Astrocyte (in vitro differentiated cells and primary cell): ENCODE results near the gene LRP1B. TPM values are rescaled to one million over a fixed set of nuclear protein-coding genes. Genes with fewer than 3 reads are reported as not detected.

Source experiments
- DNase-seq: peaks from one replicate; pipeline ENCODE4 v3.0.0-alpha.2; 2010; ENCODE audit warnings: low read depth
- FAIRE-seq: peaks from 2 replicates; lab custom pipeline; 2011; peaks lifted over from hg19 to GRCh38; lab: Jason Lieb, UNC
- H2AFZ ChIP-seq: 2 replicates; pipeline ENCODE4 v1.6.0; 2012; ENCODE audit warnings: low read depth, low read length, inconsistent platforms
- H3K27ac ChIP-seq: 2 replicates; pipeline ENCODE4 v1.5.1; 2011; ENCODE audit warnings: low read depth, low read length, inconsistent platforms
- H3K27me3 ChIP-seq: 2 replicates; pipeline ENCODE4 v1.6.0; 2011; ENCODE audit warnings: low read length, inconsistent platforms; ENCODE audit not compliant: insufficient read depth
- H3K36me3 ChIP-seq: 2 replicates; pipeline ENCODE4 v1.5.1; 2011; ENCODE audit warnings: low read length, inconsistent platforms; ENCODE audit not compliant: insufficient read depth
- H3K4me1 ChIP-seq: 2 replicates; pipeline ENCODE4 v1.5.1; 2011; ENCODE audit warnings: low read length, inconsistent platforms; ENCODE audit not compliant: insufficient read depth
- H3K4me2 ChIP-seq: 2 replicates; pipeline ENCODE4 v1.6.0; 2012; ENCODE audit warnings: low read length, inconsistent platforms
- H3K4me3 ChIP-seq: 2 replicates; pipeline ENCODE4 v1.5.1; 2011; ENCODE audit warnings: low read depth, mild to moderate bottlenecking, low read length, inconsistent platforms; ENCODE audit not compliant: insufficient read depth
- H3K79me2 ChIP-seq: 2 replicates; pipeline ENCODE4 v1.6.0; 2012; ENCODE audit warnings: mild to moderate bottlenecking, low read length, inconsistent platforms; ENCODE audit not compliant: insufficient read depth
- H3K9ac ChIP-seq: 2 replicates; pipeline ENCODE4 v1.6.0; 2012; ENCODE audit warnings: mild to moderate bottlenecking, low read length, inconsistent platforms
- H3K9me3 ChIP-seq: 2 replicates; pipeline ENCODE4 v1.5.1; 2012; ENCODE audit warnings: low read depth, mild to moderate bottlenecking, low read length, inconsistent platforms; ENCODE audit not compliant: insufficient read depth
- H4K20me1 ChIP-seq: 2 replicates; pipeline ENCODE4 v1.6.0; 2012; ENCODE audit warnings: low read length, inconsistent platforms; ENCODE audit not compliant: insufficient read depth
- H3K27ac Mint-ChIP-seq: one replicate; pipeline ENCODE4 v1.8.0; 2021; ENCODE audit warnings: mild to moderate bottlenecking, mixed read lengths; ENCODE audit not compliant: unreplicated experiment
- H3K27me3 Mint-ChIP-seq: one replicate; pipeline ENCODE4 v1.8.0; 2021; ENCODE audit warnings: low read depth, mixed read lengths; ENCODE audit not compliant: unreplicated experiment
- H3K36me3 Mint-ChIP-seq: one replicate; pipeline ENCODE4 v1.8.0; 2021; ENCODE audit warnings: low read depth, mixed read lengths; ENCODE audit not compliant: unreplicated experiment
- H3K4me1 Mint-ChIP-seq: one replicate; pipeline ENCODE4 v1.8.0; 2021; ENCODE audit warnings: low read depth, mixed read lengths; ENCODE audit not compliant: unreplicated experiment
- H3K4me3 Mint-ChIP-seq: one replicate; pipeline ENCODE4 v1.8.0; 2021; ENCODE audit warnings: mild to moderate bottlenecking, moderate library complexity, mixed read lengths; ENCODE audit not compliant: unreplicated experiment
- H3K9me3 Mint-ChIP-seq: one replicate; pipeline ENCODE4 v1.8.0; 2021; ENCODE audit warnings: mild to moderate bottlenecking, mixed read lengths; ENCODE audit not compliant: unreplicated experiment
- EZH2 ChIP-seq: IDR thresholded peaks from 2 replicates; pipeline ENCODE4 v1.6.1; 2012; ENCODE audit warnings: mild to moderate bottlenecking, low read length, inconsistent platforms; ENCODE audit not compliant: insufficient read depth
- total RNA-seq: library from RNA; stranded (reverse); gene quantifications from 2 replicates; pipeline ENCODE4 v1.2.1, GENCODE V29; 2021
- TF ChIP-seq, protein P1 (sequence below): IDR thresholded peaks from 2 replicates; pipeline ENCODE4 v1.5.1; 2011; ENCODE audit warnings: low read depth, mild to moderate bottlenecking, inconsistent platforms, low read length, moderate library complexity; ENCODE audit not compliant: insufficient read depth

Gene LRP1B
- total RNA-seq, 1 donor from 2014 or later, result 1.5 TPM

DNA sequence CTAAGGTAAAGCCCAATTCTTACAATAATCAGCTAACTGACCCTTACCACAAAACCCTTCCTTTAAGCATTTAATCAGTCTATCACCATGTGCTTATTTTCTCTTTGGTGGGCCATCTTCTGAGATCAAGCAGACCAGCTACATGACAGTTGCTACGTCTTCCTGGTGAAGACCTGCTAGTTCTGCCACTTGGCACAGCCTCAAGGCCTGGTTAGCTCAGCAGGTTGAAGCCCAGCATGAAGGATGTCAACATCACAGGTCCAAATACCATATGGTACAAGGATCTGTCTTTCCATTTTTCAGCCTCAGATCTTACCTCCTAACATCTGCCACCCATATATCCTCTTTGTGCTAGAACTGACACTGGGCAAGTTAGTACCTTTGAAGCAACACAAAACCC lies 636.9 kb downstream of the LRP1B start:
- Histone ChIP-seq H3K9me3 (no peaks in the 10 kb centered on the region), H3K79me2 (no peaks in the 10 kb centered on the region), H3K36me3 (no peaks in the 10 kb centered on the region), H3K4me1 (peaks cover 26% of the 10 kb centered on the region), H2AFZ (no peak overlapping the region), H3K4me2 (no peak overlapping the region), H4K20me1 (no peaks in the 10 kb centered on the region), H3K9ac (no peak overlapping the region), H3K27ac (no peak overlapping the region), H3K4me3 (no peak overlapping the region), H3K27me3 (no peaks in the 10 kb centered on the region)
- TF ChIP-seq, protein P1, sequence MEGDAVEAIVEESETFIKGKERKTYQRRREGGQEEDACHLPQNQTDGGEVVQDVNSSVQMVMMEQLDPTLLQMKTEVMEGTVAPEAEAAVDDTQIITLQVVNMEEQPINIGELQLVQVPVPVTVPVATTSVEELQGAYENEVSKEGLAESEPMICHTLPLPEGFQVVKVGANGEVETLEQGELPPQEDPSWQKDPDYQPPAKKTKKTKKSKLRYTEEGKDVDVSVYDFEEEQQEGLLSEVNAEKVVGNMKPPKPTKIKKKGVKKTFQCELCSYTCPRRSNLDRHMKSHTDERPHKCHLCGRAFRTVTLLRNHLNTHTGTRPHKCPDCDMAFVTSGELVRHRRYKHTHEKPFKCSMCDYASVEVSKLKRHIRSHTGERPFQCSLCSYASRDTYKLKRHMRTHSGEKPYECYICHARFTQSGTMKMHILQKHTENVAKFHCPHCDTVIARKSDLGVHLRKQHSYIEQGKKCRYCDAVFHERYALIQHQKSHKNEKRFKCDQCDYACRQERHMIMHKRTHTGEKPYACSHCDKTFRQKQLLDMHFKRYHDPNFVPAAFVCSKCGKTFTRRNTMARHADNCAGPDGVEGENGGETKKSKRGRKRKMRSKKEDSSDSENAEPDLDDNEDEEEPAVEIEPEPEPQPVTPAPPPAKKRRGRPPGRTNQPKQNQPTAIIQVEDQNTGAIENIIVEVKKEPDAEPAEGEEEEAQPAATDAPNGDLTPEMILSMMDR, result no peak
- TF ChIP-seq EZH2, result no peak
- Mint-ChIP-seq H3K27ac (no peak overlapping the region), H3K4me1 (peaks cover 22% of the 10 kb centered on the region), H3K36me3 (no peaks in the 10 kb centered on the region), H3K27me3 (no peaks in the 10 kb centered on the region), H3K4me3 (no peak overlapping the region), H3K9me3 (no peaks in the 10 kb centered on the region)
- FAIRE-seq (no peak), DNase-seq (no peak)

DNA sequence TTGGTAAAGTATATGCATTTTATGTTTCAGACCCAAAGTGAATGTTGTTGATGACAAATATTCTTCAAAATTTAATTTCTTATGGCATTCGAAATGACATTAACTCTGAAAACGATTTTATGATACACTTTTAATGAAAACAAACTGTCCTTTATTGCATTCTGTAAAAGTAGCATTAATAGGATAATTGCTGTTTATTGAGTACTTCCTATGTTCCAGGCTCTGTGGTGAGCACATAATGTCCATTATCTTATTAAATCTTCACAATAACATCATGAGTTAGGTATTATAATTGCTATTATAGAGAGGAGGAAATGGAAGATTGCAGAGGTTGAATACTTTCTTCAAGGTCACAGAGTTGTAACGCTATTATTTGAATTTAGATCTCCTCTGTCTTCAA lies 638.0 kb downstream of the LRP1B start:
- Mint-ChIP-seq H3K27ac (no peak overlapping the region), H3K4me3 (no peak overlapping the region)
- no peak for FAIRE-seq

DNA sequence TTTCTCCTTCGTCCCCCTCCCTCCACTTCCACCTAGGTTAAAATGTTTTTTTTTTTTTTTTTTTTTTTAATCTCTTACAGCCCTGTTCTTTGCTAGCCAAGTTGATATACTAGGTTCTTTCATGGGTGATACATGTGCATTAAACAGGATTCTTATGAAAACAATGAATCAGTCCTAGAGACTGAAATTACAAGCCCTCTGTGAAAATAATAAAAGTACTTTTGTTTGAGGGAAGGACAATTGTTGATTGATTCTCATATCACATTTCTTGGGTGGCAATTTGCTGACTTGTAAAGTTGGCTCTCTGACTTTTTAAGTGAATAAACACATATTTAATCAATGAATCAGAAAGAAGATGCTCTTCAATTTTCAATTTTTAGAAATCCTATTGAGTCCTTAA lies 639.9 kb downstream of the LRP1B start:
- H3K9ac ChIP-seq, result no peak overlapping the region
- Mint-ChIP-seq H3K27me3 (no peaks in the 10 kb centered on the region), H3K4me3 (no peak overlapping the region), H3K36me3 (no peaks in the 10 kb centered on the region), H3K4me1 (peaks cover 2% of the 10 kb centered on the region), H3K27ac (no peak overlapping the region), H3K9me3 (no peaks in the 10 kb centered on the region)
- no peak for TF ChIP-seq EZH2
- TF ChIP-seq, protein P1, result no peak
- no peak overlapping the region for H2AFZ ChIP-seq
- H3K4me3 ChIP-seq, result no peak overlapping the region
- no peaks in the 10 kb centered on the region for H4K20me1 ChIP-seq
- H3K4me2 ChIP-seq, result no peak overlapping the region
- FAIRE-seq, result no peak
- no peaks in the 10 kb centered on the region for H3K27me3 ChIP-seq
- peaks cover 11% of the 10 kb centered on the region for H3K4me1 ChIP-seq
- no peaks in the 10 kb centered on the region for H3K9me3 ChIP-seq
- H3K27ac ChIP-seq, result no peak overlapping the region
- no peaks in the 10 kb centered on the region for H3K79me2 ChIP-seq
- no peaks in the 10 kb centered on the region for H3K36me3 ChIP-seq
- DNase-seq, result no peak

More for the DNA sequence above, 638.0 kb downstream of the LRP1B start:
- Histone ChIP-seq H3K79me2 (no peaks in the 10 kb centered on the region), H4K20me1 (no peaks in the 10 kb centered on the region), H3K4me1 (peaks cover 16% of the 10 kb centered on the region), H3K36me3 (no peaks in the 10 kb centered on the region), H3K9ac (no peak overlapping the region), H3K27ac (no peak overlapping the region), H3K4me2 (no peak overlapping the region), H3K4me3 (no peak overlapping the region), H3K27me3 (no peaks in the 10 kb centered on the region), H3K9me3 (no peaks in the 10 kb centered on the region), H2AFZ (no peak overlapping the region)
- no peaks in the 10 kb centered on the region for H3K36me3 Mint-ChIP-seq
- no peaks in the 10 kb centered on the region for H3K27me3 Mint-ChIP-seq
- H3K4me1 Mint-ChIP-seq, result peaks cover 13% of the 10 kb centered on the region
- TF ChIP-seq EZH2, result no peak
- TF ChIP-seq, protein P1, result no peak
- DNase-seq, result no peak
- no peaks in the 10 kb centered on the region for H3K9me3 Mint-ChIP-seq
